SU-DHL-6 (cell line): Measurements from ENCODE around the gene SHROOM4.

Experiments
- H2AFZ ChIP-seq: fragments of 200-600 bp; sonication (generic); 2 replicates; pipeline ENCODE4 v1.6.1; 2014; ENCODE audit warnings: low read depth, mild to moderate bottlenecking, moderate library complexity, mixed read lengths, antibody characterized with exemption, low read length; ENCODE audit not compliant: severe bottlenecking
- H3F3A ChIP-seq: fragments of 200-600 bp; shearing (Covaris generic); 2 replicates; pipeline ENCODE4 v1.6.0; 2016; ENCODE audit warnings: antibody characterized with exemption, mild to moderate bottlenecking; ENCODE audit not compliant: insufficient read depth
- H3K27ac ChIP-seq: fragments of 200-600 bp; sonication (generic); 2 replicates; pipeline ENCODE4 v1.5.1; 2016; ENCODE audit warnings: low read depth, mild to moderate bottlenecking, low read length, moderate library complexity, mixed read lengths
- H3K27me3 ChIP-seq: fragments of 200-600 bp; sonication (generic), shearing (Covaris generic); 2 replicates; pipeline ENCODE4 v1.6.0; 2014; ENCODE audit warnings: mild to moderate bottlenecking, low read length
- H3K36me3 ChIP-seq: fragments of 200-600 bp; sonication (generic); 2 replicates; pipeline ENCODE4 v1.6.1; 2014; ENCODE audit warnings: mild to moderate bottlenecking, low read length, mixed read lengths
- H3K4me2 ChIP-seq: fragments of 300-600, 200-600 bp; shearing (Covaris generic), sonication (generic); 2 replicates; pipeline ENCODE4 v1.6.0; 2014; ENCODE audit warnings: low read length, low read depth, mild to moderate bottlenecking; ENCODE audit not compliant: poor library complexity, severe bottlenecking
- H3K4me3 ChIP-seq: fragments of 200-600 bp; sonication (generic); 2 replicates; pipeline ENCODE4 v1.5.1; 2014; ENCODE audit warnings: antibody characterized with exemption, low read length, mild to moderate bottlenecking, mixed read lengths; ENCODE audit not compliant: insufficient read depth, poor library complexity, severe bottlenecking
- H3K79me2 ChIP-seq: fragments of 200-600 bp; sonication (generic); 2 replicates; pipeline ENCODE4 v1.6.1; 2014; ENCODE audit warnings: mild to moderate bottlenecking, low read length, moderate library complexity; ENCODE audit not compliant: insufficient read depth
- H3K9ac ChIP-seq: fragments of 200-600 bp; sonication (generic); 2 replicates; pipeline ENCODE4 v1.7.0; 2014; ENCODE audit warnings: mild to moderate bottlenecking, low read length
- H3K9me2 ChIP-seq: fragments of 200-600 bp; sonication (generic); replicated peaks from 2 replicates; pipeline ENCODE4 v1.6.1; 2014; ENCODE audit warnings: low read length; ENCODE audit not compliant: insufficient read depth
- H3K9me3 ChIP-seq: fragments of 200-600 bp; sonication (generic); 2 replicates; pipeline ENCODE4 v1.6.1; 2014; ENCODE audit warnings: low read length, mixed read lengths; ENCODE audit not compliant: insufficient read depth
- H4K20me1 ChIP-seq: fragments of 200-600 bp; sonication (generic); 2 replicates; pipeline ENCODE4 v1.6.1; 2014; ENCODE audit warnings: low read depth, mild to moderate bottlenecking, antibody characterized with exemption, low read length, moderate library complexity, mixed read lengths
- EZH2phosphoT487 ChIP-seq: fragments of 200-600 bp; sonication (generic), shearing (Covaris generic); conservative IDR thresholded peaks from 2 replicates; pipeline ENCODE4 v1.6.1; 2018; ENCODE audit warnings: mild to moderate bottlenecking, antibody characterized with exemption, low read length, moderate library complexity, mixed read lengths
- TF ChIP-seq, protein P1 (sequence below): fragments of 200-600 bp; sonication (generic); IDR thresholded peaks from one replicate; pipeline ENCODE4 v1.5.1; 2017; ENCODE audit warnings: antibody characterized with exemption, mild to moderate bottlenecking, low read length, moderate library complexity; ENCODE audit not compliant: insufficient read depth, poor library complexity, severe bottlenecking

The SHROOM4 gene

DNA sequence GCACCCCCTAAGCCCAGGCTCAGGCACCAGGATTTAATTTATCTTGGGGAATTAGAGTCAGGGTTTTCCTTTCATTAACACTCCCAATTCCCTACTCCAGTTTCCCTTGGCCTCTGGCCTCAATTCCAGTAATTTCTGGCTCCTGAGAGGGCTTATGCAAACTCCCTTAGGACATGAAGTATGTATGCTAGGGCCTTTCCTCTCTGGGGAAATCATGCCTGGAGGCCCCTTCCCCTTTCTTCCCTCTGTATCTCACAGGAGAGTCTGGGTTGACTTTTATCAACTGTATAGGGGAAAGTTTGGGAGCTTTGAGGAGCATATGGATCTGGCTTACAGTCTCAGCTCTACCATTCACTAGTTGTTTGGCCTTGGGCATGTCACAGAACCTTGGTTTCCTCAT, 169.5 kb downstream of the SHROOM4 start:
- Histone ChIP-seq H3K4me3 (no peak overlapping the region), H3F3A (no peaks in the 10 kb centered on the region), H3K27me3 (no peaks in the 10 kb centered on the region), H3K4me2 (no peak overlapping the region), H3K9ac (no peak overlapping the region), H3K79me2 (no peaks in the 10 kb centered on the region), H3K9me2 (no peaks in the 10 kb centered on the region), H3K27ac (no peak overlapping the region), H2AFZ (no peak overlapping the region), H4K20me1 (no peaks in the 10 kb centered on the region), H3K36me3 (no peaks in the 10 kb centered on the region), H3K9me3 (no peaks in the 10 kb centered on the region)
- no peak for TF ChIP-seq EZH2phosphoT487
- TF ChIP-seq, protein P1, sequence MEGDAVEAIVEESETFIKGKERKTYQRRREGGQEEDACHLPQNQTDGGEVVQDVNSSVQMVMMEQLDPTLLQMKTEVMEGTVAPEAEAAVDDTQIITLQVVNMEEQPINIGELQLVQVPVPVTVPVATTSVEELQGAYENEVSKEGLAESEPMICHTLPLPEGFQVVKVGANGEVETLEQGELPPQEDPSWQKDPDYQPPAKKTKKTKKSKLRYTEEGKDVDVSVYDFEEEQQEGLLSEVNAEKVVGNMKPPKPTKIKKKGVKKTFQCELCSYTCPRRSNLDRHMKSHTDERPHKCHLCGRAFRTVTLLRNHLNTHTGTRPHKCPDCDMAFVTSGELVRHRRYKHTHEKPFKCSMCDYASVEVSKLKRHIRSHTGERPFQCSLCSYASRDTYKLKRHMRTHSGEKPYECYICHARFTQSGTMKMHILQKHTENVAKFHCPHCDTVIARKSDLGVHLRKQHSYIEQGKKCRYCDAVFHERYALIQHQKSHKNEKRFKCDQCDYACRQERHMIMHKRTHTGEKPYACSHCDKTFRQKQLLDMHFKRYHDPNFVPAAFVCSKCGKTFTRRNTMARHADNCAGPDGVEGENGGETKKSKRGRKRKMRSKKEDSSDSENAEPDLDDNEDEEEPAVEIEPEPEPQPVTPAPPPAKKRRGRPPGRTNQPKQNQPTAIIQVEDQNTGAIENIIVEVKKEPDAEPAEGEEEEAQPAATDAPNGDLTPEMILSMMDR = no peak

DNA sequence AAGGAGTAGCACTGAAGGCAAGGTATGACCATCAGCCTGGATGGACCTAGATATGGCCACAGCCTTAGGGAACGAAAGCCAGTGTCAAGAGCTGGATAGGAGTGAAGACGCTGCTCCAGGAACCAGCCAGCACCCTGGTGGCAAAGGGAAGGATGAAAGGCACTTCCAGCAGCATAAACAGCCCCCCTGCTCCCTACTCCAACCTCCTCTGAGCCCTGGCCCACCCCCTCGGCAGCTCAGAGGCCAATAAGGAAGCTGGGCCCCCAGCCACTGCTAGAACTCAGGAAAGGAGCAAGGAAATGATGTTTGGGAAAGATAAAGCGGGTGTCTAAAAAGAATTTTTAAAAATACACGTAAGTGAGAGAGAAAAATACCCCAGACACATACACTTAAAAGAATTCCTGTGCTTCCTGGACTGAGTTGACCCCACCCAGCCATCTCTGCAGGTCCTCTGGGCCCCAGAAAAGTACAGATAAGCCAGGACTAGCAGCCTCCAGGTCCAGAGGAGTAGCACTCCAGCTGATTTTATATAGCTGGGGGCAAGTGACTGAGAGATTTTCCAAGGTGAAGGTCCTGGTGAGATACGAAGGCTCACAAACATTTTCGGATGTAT, 170.4 kb downstream of the SHROOM4 start:
- Histone ChIP-seq H3K4me3 (no peak overlapping the region), H3K79me2 (no peaks in the 10 kb centered on the region), H3K9me3 (no peaks in the 10 kb centered on the region), H3K4me2 (no peak overlapping the region), H4K20me1 (no peaks in the 10 kb centered on the region), H2AFZ (no peak overlapping the region), H3K9me2 (no peaks in the 10 kb centered on the region), H3K36me3 (no peaks in the 10 kb centered on the region), H3K27ac (no peak overlapping the region), H3K9ac (no peak overlapping the region), H3F3A (no peaks in the 10 kb centered on the region), H3K27me3 (no peaks in the 10 kb centered on the region)
- TF ChIP-seq EZH2phosphoT487 = no peak
- TF ChIP-seq, protein P1 = no peak

DNA sequence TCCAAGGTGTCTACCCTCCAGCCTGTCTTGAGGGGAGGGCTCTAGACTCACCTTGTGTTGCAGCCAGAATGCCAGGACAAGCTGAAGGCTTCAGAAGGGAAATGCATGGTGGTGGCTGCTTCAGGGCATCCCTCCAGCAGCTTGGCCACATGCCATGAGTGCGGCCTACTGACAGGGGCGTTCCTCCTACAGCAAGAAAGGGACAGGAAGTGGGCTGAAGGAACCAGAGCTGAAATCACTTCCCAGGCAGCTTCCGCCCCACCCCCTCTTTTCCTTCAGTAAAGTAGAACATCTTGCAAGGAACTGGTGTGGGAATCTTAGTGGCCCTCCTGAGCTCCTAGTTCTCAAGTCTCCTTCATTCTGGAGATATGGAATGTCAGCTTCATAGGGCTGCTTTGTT, 175.9 kb downstream of the SHROOM4 start:
- no peak overlapping the region for H3K4me3 ChIP-seq
- no peaks in the 10 kb centered on the region for H3K9me2 ChIP-seq
- no peak overlapping the region for H2AFZ ChIP-seq
- H3K9me3 ChIP-seq = no peaks in the 10 kb centered on the region
- no peaks in the 10 kb centered on the region for H3F3A ChIP-seq
- H3K9ac ChIP-seq = no peak overlapping the region
- no peak overlapping the region for H3K4me2 ChIP-seq
- TF ChIP-seq EZH2phosphoT487 = no peak
- TF ChIP-seq, protein P1 = no peak
- no peaks in the 10 kb centered on the region for H3K27me3 ChIP-seq
- H3K27ac ChIP-seq = no peak overlapping the region
- H3K79me2 ChIP-seq = no peaks in the 10 kb centered on the region
- H4K20me1 ChIP-seq = no peaks in the 10 kb centered on the region
- H3K36me3 ChIP-seq = no peaks in the 10 kb centered on the region
